Neuronal stem cell (in vitro differentiated cells): Measurements from ENCODE around the gene EIF3CL.
"Not testable (repeated sequence)": the region's sequence is repeated elsewhere in the genome, so short reads cannot be mapped to it uniquely, and the experiment has no call there.

Source experiments
- DNase-seq: peaks from one replicate; pipeline ENCODE4 v3.0.0-alpha.2; 2013; ENCODE audit warnings: low spot score
- H2AFZ ChIP-seq: one replicate; pipeline ENCODE4 v1.6.1; 2013; ENCODE audit warnings: mild to moderate bottlenecking, low read length, inconsistent platforms
- H2AK5ac ChIP-seq: 2 replicates; pipeline ENCODE4 v1.6.1; 2013; ENCODE audit warnings: low read depth, mild to moderate bottlenecking, inconsistent platforms, low read length, moderate library complexity, mixed read lengths
- H2BK120ac ChIP-seq: 2 replicates; pipeline ENCODE4 v1.6.1; 2013; ENCODE audit warnings: low read depth, mild to moderate bottlenecking, inconsistent platforms, low read length, moderate library complexity, mixed read lengths
- H2BK12ac ChIP-seq: one replicate; pipeline ENCODE4 v1.6.1; 2013; ENCODE audit warnings: low read length, inconsistent platforms
- H2BK15ac ChIP-seq: 2 replicates; pipeline ENCODE4 v1.6.1; 2013; ENCODE audit warnings: mild to moderate bottlenecking, low read length, inconsistent platforms, mixed read lengths
- H2BK5ac ChIP-seq: one replicate; pipeline ENCODE4 v1.6.1; 2013; ENCODE audit warnings: inconsistent platforms, mild to moderate bottlenecking, low read length, moderate library complexity
- H3K14ac ChIP-seq: one replicate; pipeline ENCODE4 v1.6.1; 2013; ENCODE audit warnings: low read length, inconsistent platforms
- H3K18ac ChIP-seq: 2 replicates; pipeline ENCODE4 v1.6.1; 2013; ENCODE audit warnings: low read length, inconsistent platforms
- H3K23ac ChIP-seq: 2 replicates; pipeline ENCODE4 v1.6.1; 2013; ENCODE audit warnings: low read depth, mild to moderate bottlenecking, mixed read lengths, low read length, inconsistent platforms; ENCODE audit not compliant: poor library complexity
- H3K27ac ChIP-seq: replicated peaks from 3 replicates; pipeline ENCODE4 v1.5.1; 2013; ENCODE audit warnings: low read length, inconsistent platforms
- H3K27me3 ChIP-seq, 3 experiments: 2 replicates each; pipeline ENCODE4 v1.6.1; 2013; ENCODE audit warnings: low read length in 3 of 3, mild to moderate bottlenecking in 2 of 3, inconsistent platforms in 1 of 3, low read depth in 1 of 3, mixed read lengths in 1 of 3, moderate library complexity in 1 of 3; ENCODE audit not compliant: control insufficient read depth in 3 of 3, insufficient read depth in 3 of 3
- H3K36me3 ChIP-seq, 2 donors: replicated peaks in 1 of 2; 2 replicates each; pipeline ENCODE4 v1.6.1; 2013; ENCODE audit warnings: low read length in 2 of 2; ENCODE audit not compliant: control insufficient read depth in 2 of 2, insufficient read depth in 2 of 2
- H3K4ac ChIP-seq: 2 replicates; pipeline ENCODE4 v1.6.1; 2013; ENCODE audit warnings: inconsistent platforms, mild to moderate bottlenecking, low read length, moderate library complexity
- H3K4me1 ChIP-seq, 2 donors: 1 replicate in 1 of 2; 2 replicates in 1 of 2; pipeline ENCODE4 v1.6.1; 2013; ENCODE audit warnings: low read length in 2 of 2, low read depth in 1 of 2; ENCODE audit not compliant: control insufficient read depth in 2 of 2, insufficient read depth in 1 of 2
- H3K4me2 ChIP-seq: one replicate; pipeline ENCODE4 v1.6.1; 2013; ENCODE audit warnings: mild to moderate bottlenecking, low read length, inconsistent platforms; ENCODE audit not compliant: insufficient read depth, poor library complexity, severe bottlenecking
- H3K4me3 ChIP-seq, 2 donors: 2 replicates each; pipeline ENCODE4 v1.5.1; 2013; ENCODE audit warnings: low read length in 2 of 2, mild to moderate bottlenecking in 2 of 2, inconsistent platforms in 1 of 2, moderate library complexity in 1 of 2
- H3K79me1 ChIP-seq: one replicate; pipeline ENCODE4 v1.6.1; 2013; ENCODE audit warnings: low read depth, mild to moderate bottlenecking, inconsistent platforms, low read length, moderate library complexity
- H3K9ac ChIP-seq: one replicate; pipeline ENCODE4 v1.6.1; 2013; ENCODE audit warnings: mild to moderate bottlenecking, low read depth, low read length, inconsistent platforms; ENCODE audit not compliant: poor library complexity
- H3K9me3 ChIP-seq, 2 donors: replicated peaks in 1 of 2; 2 replicates each; pipeline versions ENCODE3 to v1.6.1; 2013; ENCODE audit warnings: low read length in 2 of 2, mild to moderate bottlenecking in 2 of 2, inconsistent platforms in 1 of 2, low read depth in 1 of 2, mixed read lengths in 1 of 2, moderate library complexity in 1 of 2; ENCODE audit not compliant: control insufficient read depth in 2 of 2, insufficient read depth in 1 of 2
- H4K8ac ChIP-seq: one replicate; pipeline ENCODE4 v1.6.1; 2013; ENCODE audit warnings: low read depth, mild to moderate bottlenecking, inconsistent platforms, low read length, moderate library complexity
- H4K91ac ChIP-seq: one replicate; pipeline ENCODE4 v1.6.1; 2013; ENCODE audit warnings: low read length, low read depth, mild to moderate bottlenecking, inconsistent platforms; ENCODE audit not compliant: poor library complexity
- WGBS, 2 donors: extraction: QIAGEN DNeasy Blood & Tissue Kit; methylation state at CpG; one replicate each; pipeline ENCODE4 v1.1.7; 2013; ENCODE audit warnings: missing lambda C conversion rate in 2 of 2, mixed read lengths in 1 of 2; ENCODE audit not compliant: insufficient read length in 2 of 2, insufficient replicate concordance in 1 of 2; ENCODE audit errors: extremely low coverage in 2 of 2; 5-methylcytosine and 5-hydroxymethylcytosine counted together

Gene EIF3CL

DNA sequence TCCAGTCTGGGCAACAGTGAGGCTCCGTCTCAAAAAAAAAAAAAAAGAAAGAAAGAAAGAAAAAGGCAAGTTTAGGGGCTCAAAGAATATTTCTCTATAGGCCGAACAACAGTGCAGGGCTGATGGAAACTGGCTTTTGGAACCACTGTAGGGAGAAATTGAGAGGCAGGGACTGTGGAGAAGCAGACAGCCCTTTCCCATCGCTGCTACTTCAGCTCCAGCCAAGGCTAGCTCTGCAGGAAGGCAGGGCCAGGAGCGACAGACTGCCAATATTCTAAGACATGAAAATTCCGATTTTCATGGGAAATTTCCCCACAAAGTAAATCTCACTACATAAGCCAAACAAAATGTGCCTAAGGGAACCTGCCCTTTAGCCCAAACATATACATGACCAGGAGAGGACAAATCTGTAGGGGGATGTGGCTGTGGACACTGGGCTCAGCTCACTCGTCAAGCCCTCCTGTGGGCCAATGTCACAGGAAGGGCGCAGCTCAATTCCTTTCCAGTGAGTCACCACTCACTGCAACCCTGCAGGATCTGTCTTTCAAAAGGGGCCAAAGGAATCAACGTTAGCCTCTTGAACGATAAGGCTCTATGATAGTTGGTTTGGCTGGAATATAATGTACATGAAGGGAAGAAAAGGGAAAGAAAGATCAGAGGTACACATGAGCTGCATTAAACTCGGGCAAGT is 21.3 kb downstream of the EIF3CL start:
- not testable (repeated sequence) for H4K8ac ChIP-seq, H3K27me3 ChIP-seq, H3K4me2 ChIP-seq, H2BK15ac ChIP-seq, H3K27ac ChIP-seq, H2AK5ac ChIP-seq, H3K23ac ChIP-seq, H3K4ac ChIP-seq, H4K91ac ChIP-seq, H3K9me3 ChIP-seq, H3K18ac ChIP-seq, H2AFZ ChIP-seq, H3K79me1 ChIP-seq, H3K4me1 ChIP-seq, H2BK5ac ChIP-seq, H2BK120ac ChIP-seq, DNase-seq, H3K14ac ChIP-seq, H3K9ac ChIP-seq, H2BK12ac ChIP-seq, H3K36me3 ChIP-seq, H3K4me3 ChIP-seq
- no CpG with 5 or more reads among the region's 10 CpGs for WGBS, 2 donors

DNA sequence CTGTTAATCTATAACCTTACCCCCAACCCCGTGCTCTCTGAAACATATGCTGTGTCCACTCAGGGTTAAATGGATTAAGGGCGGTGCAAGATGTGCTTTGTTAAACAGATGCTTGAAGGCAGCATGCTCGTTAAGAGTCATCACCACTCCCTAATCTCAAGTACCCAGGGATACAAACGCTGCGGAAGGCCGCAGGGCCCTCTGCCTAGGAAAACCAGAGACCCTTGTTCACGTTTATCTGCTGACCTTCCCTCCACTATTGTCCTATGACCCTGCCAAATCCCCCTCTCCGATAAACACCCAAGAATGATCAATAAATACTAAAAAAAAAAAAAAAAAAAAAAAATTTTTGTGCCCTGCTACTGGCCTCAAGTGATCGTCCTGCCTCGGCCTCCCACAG is 25.8 kb downstream of the EIF3CL start:
- H3K4me3 ChIP-seq, H2AFZ ChIP-seq, DNase-seq, H3K23ac ChIP-seq, H4K91ac ChIP-seq, H3K4me2 ChIP-seq, H2BK120ac ChIP-seq, H4K8ac ChIP-seq, H2BK15ac ChIP-seq, H3K36me3 ChIP-seq, H3K9ac ChIP-seq, H3K4me1 ChIP-seq, H3K79me1 ChIP-seq, H3K4ac ChIP-seq, H3K18ac ChIP-seq, H2BK12ac ChIP-seq, H3K14ac ChIP-seq, H3K27ac ChIP-seq, H2BK5ac ChIP-seq, H3K27me3 ChIP-seq, H2AK5ac ChIP-seq, H3K9me3 ChIP-seq: not testable (repeated sequence)
- no CpG with 5 or more reads among the region's 10 CpGs for WGBS, 2 donors

DNA sequence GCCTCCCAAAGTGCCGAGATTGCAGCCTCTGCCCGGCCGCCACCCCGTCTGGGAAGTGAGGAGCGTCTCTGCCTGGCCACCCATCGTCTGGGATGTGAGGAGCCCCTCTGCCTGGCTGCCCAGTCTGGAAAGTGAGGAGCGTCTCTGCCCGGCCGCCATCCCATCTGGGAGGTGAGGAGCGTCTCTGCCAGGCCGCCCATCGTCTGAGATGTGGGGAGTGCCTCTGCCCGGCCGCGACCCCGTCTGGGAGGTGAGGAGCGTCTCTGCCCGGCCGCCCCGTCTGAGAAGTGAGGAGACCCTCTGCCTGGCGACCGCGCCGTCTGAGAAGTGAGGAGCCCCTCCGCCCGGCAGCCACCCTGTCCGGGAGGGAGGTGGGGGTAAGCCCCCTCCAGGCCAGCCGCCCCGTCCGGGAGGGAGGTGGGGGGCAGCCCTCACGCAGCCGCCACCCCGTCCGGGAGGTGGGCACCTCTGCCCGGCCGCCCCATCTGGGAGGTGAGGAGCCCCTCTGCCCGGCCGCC is 26.5 kb downstream of the EIF3CL start:
- H3K9ac ChIP-seq, H4K8ac ChIP-seq, H3K14ac ChIP-seq, H3K27ac ChIP-seq, H2AFZ ChIP-seq, H3K27me3 ChIP-seq, H2BK15ac ChIP-seq, H3K9me3 ChIP-seq, H3K79me1 ChIP-seq, H2BK5ac ChIP-seq, H2BK120ac ChIP-seq, H3K4ac ChIP-seq, H3K4me1 ChIP-seq, H3K18ac ChIP-seq, DNase-seq, H4K91ac ChIP-seq, H3K36me3 ChIP-seq, H2BK12ac ChIP-seq, H3K4me2 ChIP-seq, H2AK5ac ChIP-seq, H3K23ac ChIP-seq, H3K4me3 ChIP-seq: not testable (repeated sequence)
- WGBS, 2 donors = no CpG with 5 or more reads among the region's 38 CpGs

DNA sequence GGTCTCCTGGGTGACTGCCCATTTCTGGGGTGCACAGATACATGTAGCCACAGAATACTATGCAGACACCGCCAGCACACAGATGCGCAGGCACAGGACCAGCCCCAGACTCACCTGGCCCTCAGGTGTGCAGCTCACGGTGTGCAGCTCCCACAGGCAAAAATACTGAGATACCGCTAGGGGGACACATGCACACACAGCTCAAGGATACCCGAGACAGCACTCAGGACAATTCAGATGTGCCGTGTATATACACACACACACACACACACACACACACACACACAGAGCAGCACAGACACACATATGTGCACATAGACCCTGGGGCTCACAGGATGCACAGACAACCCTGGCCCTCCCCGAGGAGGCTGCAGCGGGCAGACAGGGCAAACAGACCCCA is 28.5 kb downstream of the EIF3CL start:
- not testable (repeated sequence) for H3K79me1 ChIP-seq, H2AFZ ChIP-seq, H2BK15ac ChIP-seq, H2BK5ac ChIP-seq, H3K9me3 ChIP-seq, H2AK5ac ChIP-seq, H3K4ac ChIP-seq, H3K9ac ChIP-seq, H3K23ac ChIP-seq, H2BK12ac ChIP-seq, H4K8ac ChIP-seq, DNase-seq, H3K36me3 ChIP-seq, H4K91ac ChIP-seq, H3K27me3 ChIP-seq, H3K4me1 ChIP-seq, H3K27ac ChIP-seq, H3K4me3 ChIP-seq, H3K18ac ChIP-seq, H2BK120ac ChIP-seq, H3K4me2 ChIP-seq, H3K14ac ChIP-seq
- WGBS, 2 donors = no CpG with 5 or more reads among the region's 8 CpGs
